Measurements from ENCODE around the gene ABTB1.

The ABTB1 gene

DNA sequence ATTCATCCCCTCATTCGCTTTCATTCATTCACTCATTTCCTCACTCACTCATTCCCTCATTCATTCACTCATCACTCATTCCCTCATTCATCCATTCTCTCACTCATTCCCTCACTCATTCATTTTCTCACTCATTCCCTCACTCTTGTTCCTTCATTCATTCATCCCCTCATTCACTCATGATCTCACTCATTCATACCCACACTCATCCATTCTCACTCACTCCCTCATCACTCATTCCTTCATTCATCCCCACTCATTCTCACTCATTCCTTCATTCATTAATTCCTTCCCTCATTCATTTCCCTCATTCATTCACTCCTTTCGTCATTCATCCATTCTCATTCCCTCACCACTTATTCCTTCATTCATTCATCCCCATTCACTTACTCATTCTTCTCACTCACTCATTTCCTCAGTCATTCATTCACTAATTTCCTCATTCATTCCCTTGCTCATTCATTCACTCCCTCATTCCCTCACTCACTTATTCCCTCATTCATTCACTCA, 14.5 kb downstream of the ABTB1 start:
- Histone ChIP-seq H3K27me3 (no peaks in the 10 kb centered on the region), H3K4me3 (no peak overlapping the region), H3K27ac (no peak overlapping the region), H3K4me1 (peaks cover 0 to 42% (median 35%) of the 10 kb centered on the region in 4 donors), H3K36me3 (peaks cover 0 to 3% (median under 1%) of the 10 kb centered on the region in 3 donors), H3K9me3 (no peaks in the 10 kb centered on the region)
- no peak for DNase-seq
- TF ChIP-seq CTCF (IDR thresholded peaks at IDR 0.05) = no peak
- intact Hi-C loops (cut with DNase I; ENCODE audit: low total_unique reads) = no loop called here

DNA sequence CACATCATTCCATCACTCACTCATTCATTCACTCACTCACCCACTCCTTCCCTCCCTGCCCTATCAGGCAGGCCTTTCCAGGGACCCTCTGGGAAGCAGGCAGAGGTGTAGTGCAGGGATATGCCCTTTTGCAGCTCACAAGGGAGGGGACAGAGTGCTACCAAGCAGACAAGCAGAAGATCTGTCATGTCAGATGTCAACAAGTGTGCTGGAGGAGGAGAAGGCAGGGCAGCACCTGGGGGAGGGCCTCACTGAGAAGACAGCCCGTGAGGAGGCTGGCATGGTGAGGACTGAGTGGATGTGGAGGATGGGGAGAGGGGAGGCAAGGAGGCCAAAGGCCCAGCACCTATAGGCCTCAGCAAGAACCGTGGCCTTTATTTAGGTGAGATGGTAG, 15.3 kb downstream of the ABTB1 start:
- no peaks in the 10 kb centered on the region for H3K9me3 ChIP-seq
- H3K4me1 ChIP-seq = peaks cover 0 to 42% (median 35%) of the 10 kb centered on the region in 4 donors
- intact Hi-C loops (cut with DNase I; ENCODE audit: low total_unique reads) = no loop called here

DNA sequence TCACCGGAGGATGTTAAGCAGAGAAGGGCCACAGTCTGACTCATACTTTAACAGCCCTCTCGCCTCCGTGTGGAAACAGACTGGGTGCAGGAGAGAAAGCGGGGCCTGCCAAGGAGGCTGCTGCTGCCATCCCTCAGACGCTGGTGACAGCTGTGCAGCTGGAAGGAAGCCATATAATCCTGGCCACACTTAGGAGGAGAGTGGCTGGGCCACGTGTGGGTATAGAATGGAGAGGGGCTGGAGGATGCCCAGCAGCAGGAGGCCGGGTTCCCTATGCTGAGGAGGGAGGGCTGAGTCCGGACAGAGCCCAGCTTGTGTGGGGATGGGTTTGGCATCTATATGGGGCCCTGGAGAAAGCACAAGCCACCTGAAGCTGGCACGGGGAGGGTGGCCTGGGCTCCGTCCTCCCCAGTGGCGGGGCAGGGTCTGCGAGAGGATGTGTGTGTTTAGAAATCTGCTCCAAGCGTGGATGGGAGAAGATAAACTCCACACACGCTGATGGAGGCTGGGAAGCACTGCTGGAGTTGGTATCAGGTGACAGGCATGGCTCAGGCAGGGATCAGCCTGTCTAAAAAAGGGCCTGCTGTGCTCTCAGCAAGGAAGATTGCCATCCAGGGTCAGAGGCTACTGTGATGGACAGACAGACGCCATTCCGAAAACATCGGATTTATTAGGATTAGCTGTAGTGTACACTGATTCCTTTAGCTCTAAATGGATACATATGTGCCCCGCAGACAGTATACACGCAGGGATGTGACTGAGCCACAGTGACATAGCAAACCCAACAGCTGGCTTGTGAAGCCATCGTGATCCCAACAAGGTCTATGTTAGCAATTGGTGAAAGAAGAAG, 15.9 kb downstream of the ABTB1 start:
- TF ChIP-seq CTCF (IDR thresholded peaks at IDR 0.05) = no peak
- intact Hi-C loops (cut with DNase I; ENCODE audit: low total_unique reads) = no loop called here
- Histone ChIP-seq H3K36me3 (peaks cover 4 to 16% (median 4%) of the 10 kb centered on the region in 3 donors), H3K27ac (peak overlapping the region; percentile 79 to 82), H3K4me3 (no peak overlapping the region), H3K9me3 (no peaks in the 10 kb centered on the region), H3K27me3 (no peaks in the 10 kb centered on the region), H3K4me1 (peaks cover 0 to 42% (median 35%) of the 10 kb centered on the region in 4 donors)
- DNase-seq = peak; percentile 29 to 80

More for the DNA sequence above, 15.3 kb downstream of the ABTB1 start:
- TF ChIP-seq CTCF (IDR thresholded peaks at IDR 0.05) = no peak
- Histone ChIP-seq H3K27me3 (no peaks in the 10 kb centered on the region), H3K36me3 (peaks cover 0 to 10% (median 4%) of the 10 kb centered on the region in 3 donors), H3K4me3 (no peak overlapping the region), H3K27ac (peak overlapping the region; percentile 79 to 82)
- no peak for DNase-seq

DNA sequence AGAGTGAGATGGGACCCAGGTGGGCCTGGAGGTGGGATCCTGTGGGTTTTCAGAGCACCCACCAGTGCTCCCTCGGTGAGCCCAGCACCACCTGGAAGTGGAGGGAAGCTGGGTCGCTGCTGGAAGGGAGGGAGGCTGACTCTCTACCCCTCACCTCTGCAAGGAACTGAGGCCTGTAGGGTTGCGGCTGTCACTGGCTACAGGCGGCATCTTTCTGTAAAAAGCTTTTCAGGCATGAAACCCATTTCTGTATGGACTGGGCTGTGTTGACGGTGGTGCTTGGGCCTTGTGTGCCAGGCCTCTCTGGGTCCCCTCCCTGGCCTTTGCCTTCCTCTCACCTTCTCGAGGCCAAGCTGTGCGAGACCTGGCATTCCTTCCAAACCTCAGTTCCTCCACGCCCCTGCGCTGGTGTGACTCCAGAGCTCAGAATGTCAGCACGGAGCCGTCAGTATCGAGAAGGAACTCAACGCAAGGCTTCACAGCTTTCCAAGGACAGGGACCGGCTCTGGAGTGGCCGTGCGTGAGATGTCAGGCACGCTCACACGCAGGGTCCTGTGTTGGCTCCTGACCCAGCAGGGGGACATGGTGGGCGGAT, 16.6 kb downstream of the ABTB1 start:
- H3K9me3 ChIP-seq = no peaks in the 10 kb centered on the region
- peaks cover 0 to 42% (median 35%) of the 10 kb centered on the region in 4 donors for H3K4me1 ChIP-seq
- H3K4me3 ChIP-seq = no peak overlapping the region
- intact Hi-C loops (cut with DNase I; ENCODE audit: low total_unique reads) = no loop called here
- peak; percentile 12 to 64 for DNase-seq
- no peaks in the 10 kb centered on the region for H3K27me3 ChIP-seq
- no peak for TF ChIP-seq CTCF (IDR thresholded peaks at IDR 0.05)
- peak overlapping the region; percentile 79 to 82 for H3K27ac ChIP-seq
- peaks cover 4 to 18% (median 6%) of the 10 kb centered on the region in 3 donors for H3K36me3 ChIP-seq

DNA sequence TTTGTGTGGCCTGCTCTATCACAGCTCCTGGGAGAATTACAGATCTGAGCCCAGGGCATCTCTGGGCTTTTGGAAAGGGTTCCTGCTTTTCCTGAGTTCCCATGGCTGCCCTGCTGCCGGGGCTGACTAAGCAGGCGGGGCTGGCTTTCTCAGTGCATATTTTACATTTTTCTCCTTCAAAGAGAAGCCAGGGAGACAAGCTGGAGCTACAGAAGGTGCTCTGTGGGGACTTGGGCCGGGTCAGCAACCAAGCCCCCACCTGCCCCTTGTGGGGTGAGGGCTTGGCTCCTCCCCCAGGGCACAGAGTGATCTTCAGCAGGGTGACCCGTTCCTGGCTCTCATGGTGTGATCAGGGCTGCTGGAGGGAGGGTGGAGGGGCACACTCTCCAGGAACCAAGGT, 17.4 kb downstream of the ABTB1 start:
- peak overlapping the region; percentile 79 to 82 for H3K27ac ChIP-seq
- H3K9me3 ChIP-seq = no peaks in the 10 kb centered on the region
- no peaks in the 10 kb centered on the region for H3K27me3 ChIP-seq
- peak; percentile 22 to 74 for DNase-seq
- H3K4me1 ChIP-seq = peaks cover 0 to 42% (median 35%) of the 10 kb centered on the region in 4 donors
- no peak for TF ChIP-seq CTCF (IDR thresholded peaks at IDR 0.05)
- H3K4me3 ChIP-seq = no peak overlapping the region
- H3K36me3 ChIP-seq = peaks cover 4 to 18% (median 11%) of the 10 kb centered on the region in 3 donors
- intact Hi-C loops (cut with DNase I; ENCODE audit: low total_unique reads) = no loop called here
